Ovary (tissue), 3 donors: ENCODE measurements around the gene STAT3.

Experiments
- EP300 ChIP-seq: sonication (generic); formaldehyde crosslinking; IDR thresholded peaks from one replicate; pipeline ENCODE4 v1.6.1; 2017; ENCODE audit warnings: antibody characterized with exemption
- POLR2A ChIP-seq: fragments of 450-650 bp; IDR thresholded peaks from one replicate; pipeline ENCODE4 v1.6.1; 2017; ENCODE audit warnings: antibody characterized with exemption, mild to moderate bottlenecking, moderate library complexity
- TF ChIP-seq, protein P1 (sequence below), 3 donors: fragments of 450-650 bp in 2 of 3; fragments of 200-600 bp in 1 of 3; IDR thresholded peaks; one replicate each; pipeline versions ENCODE4 v1.5.1 to v1.8.0; 2016 to 2022; ENCODE audit warnings: antibody characterized with exemption in 3 of 3, mild to moderate bottlenecking in 1 of 3
- donor health status: DM: no; HTN: no; CAD: no.

GRCh38 chr17:42274253-42274542 lies 114.0 kb downstream of the STAT3 start:
- no peak for TF ChIP-seq POLR2A
- no peak for TF ChIP-seq EP300
- TF ChIP-seq, protein P1, sequence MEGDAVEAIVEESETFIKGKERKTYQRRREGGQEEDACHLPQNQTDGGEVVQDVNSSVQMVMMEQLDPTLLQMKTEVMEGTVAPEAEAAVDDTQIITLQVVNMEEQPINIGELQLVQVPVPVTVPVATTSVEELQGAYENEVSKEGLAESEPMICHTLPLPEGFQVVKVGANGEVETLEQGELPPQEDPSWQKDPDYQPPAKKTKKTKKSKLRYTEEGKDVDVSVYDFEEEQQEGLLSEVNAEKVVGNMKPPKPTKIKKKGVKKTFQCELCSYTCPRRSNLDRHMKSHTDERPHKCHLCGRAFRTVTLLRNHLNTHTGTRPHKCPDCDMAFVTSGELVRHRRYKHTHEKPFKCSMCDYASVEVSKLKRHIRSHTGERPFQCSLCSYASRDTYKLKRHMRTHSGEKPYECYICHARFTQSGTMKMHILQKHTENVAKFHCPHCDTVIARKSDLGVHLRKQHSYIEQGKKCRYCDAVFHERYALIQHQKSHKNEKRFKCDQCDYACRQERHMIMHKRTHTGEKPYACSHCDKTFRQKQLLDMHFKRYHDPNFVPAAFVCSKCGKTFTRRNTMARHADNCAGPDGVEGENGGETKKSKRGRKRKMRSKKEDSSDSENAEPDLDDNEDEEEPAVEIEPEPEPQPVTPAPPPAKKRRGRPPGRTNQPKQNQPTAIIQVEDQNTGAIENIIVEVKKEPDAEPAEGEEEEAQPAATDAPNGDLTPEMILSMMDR (IDR thresholded peaks at IDR 0.05): no peak
